MM.1S (cell line): ENCODE results near the gene KHDRBS2.

Source experiments
- EZH2 ChIP-seq: fragments of 300-600 bp; sonication (generic); optimal IDR thresholded peaks from 2 replicates; pipeline ENCODE3; 2017; ENCODE audit warnings: low read depth, mild to moderate bottlenecking, antibody characterized with exemption, low read length, mixed read lengths
- EZH2phosphoT487 ChIP-seq: fragments of 300-600 bp; sonication (generic); IDR thresholded peaks from 2 replicates; pipeline ENCODE4 v1.6.1; 2018; ENCODE audit warnings: antibody characterized with exemption, low read length
- TF ChIP-seq, protein P1 (sequence below): fragments of 300-600 bp; sonication (generic); IDR thresholded peaks from 2 replicates; pipeline ENCODE4 v1.5.1; 2016; ENCODE audit warnings: antibody characterized with exemption, low read length, mixed read lengths

GRCh38 chr6:62202078-62202477 lies 83.9 kb downstream of the KHDRBS2 start:
- TF ChIP-seq, protein P1, sequence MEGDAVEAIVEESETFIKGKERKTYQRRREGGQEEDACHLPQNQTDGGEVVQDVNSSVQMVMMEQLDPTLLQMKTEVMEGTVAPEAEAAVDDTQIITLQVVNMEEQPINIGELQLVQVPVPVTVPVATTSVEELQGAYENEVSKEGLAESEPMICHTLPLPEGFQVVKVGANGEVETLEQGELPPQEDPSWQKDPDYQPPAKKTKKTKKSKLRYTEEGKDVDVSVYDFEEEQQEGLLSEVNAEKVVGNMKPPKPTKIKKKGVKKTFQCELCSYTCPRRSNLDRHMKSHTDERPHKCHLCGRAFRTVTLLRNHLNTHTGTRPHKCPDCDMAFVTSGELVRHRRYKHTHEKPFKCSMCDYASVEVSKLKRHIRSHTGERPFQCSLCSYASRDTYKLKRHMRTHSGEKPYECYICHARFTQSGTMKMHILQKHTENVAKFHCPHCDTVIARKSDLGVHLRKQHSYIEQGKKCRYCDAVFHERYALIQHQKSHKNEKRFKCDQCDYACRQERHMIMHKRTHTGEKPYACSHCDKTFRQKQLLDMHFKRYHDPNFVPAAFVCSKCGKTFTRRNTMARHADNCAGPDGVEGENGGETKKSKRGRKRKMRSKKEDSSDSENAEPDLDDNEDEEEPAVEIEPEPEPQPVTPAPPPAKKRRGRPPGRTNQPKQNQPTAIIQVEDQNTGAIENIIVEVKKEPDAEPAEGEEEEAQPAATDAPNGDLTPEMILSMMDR: no peak
- TF ChIP-seq EZH2phosphoT487: no peak
- TF ChIP-seq EZH2: no peak
